Body of pancreas (tissue), 4 donors: ENCODE data around the gene SUSD5. TPM values are rescaled to one million over a fixed set of nuclear protein-coding genes. Genes with fewer than 3 reads are reported as not detected.

Source experiments
- ATAC-seq: fragments of 150-250 bp; one replicate; pipeline ENCODE4 v1.9.1; 2016
- DNase-seq, 4 donors: peaks; one replicate each; pipeline ENCODE4 v3.0.0-alpha.2; 2019
- H3K27ac ChIP-seq, 4 donors: fragments of 200-600 bp; sonication (generic); 1 replicate in 3 of 4; 2 replicates in 1 of 4; pipeline versions ENCODE4 v1.5.1 to v1.6.1; 2016 to 2019; ENCODE audit warnings: mild to moderate bottlenecking in 1 of 4, mixed read lengths in 1 of 4, moderate library complexity in 1 of 4
- H3K27me3 ChIP-seq, 2 donors: fragments of 200-600 bp; sonication (generic); one replicate each; pipeline ENCODE4 v1.6.0; 2016; ENCODE audit warnings: mild to moderate bottlenecking in 1 of 2
- H3K36me3 ChIP-seq, 2 donors: fragments of 200-600 bp; sonication (generic); replicated peaks in 1 of 2; 2 replicates each; pipeline ENCODE4 v1.5.1; 2016; ENCODE audit warnings: low read depth in 2 of 2; ENCODE audit not compliant: insufficient read depth in 1 of 2
- H3K4me1 ChIP-seq: fragments of 200-600 bp; sonication (generic); one replicate; pipeline ENCODE4 v1.6.0; 2016
- H3K4me3 ChIP-seq, 2 donors: fragments of 200-600 bp; sonication (generic); 1 replicate in 1 of 2; 2 replicates in 1 of 2; pipeline ENCODE4 v1.5.1; 2016 to 2019
- H3K9me3 ChIP-seq, 3 donors: fragments of 200-600 bp; sonication (generic); 1 replicate in 2 of 3; 2 replicates in 1 of 3; pipeline ENCODE4 v1.5.1; 2016
- POLR2A ChIP-seq, 3 donors: fragments of 450-650 bp; IDR thresholded peaks; one replicate each; pipeline ENCODE4 v1.6.1; 2016; ENCODE audit warnings: antibody characterized with exemption in 3 of 3, mild to moderate bottlenecking in 2 of 3
- WGBS, 2 donors: methylation state at CpG; one replicate each; pipeline ENCODE4 v1.1.5; 2017; 5-methylcytosine and 5-hydroxymethylcytosine counted together
- intact Hi-C: fragments of 100-400 bp; cut with DNase I; formaldehyde crosslinking; loops from one replicate; pipeline ENCODE4 v1.15.1; 2023
- total RNA-seq, 2 donors: library from RNA; depleted of rRNA; stranded (reverse); fragments of >200 nt; gene quantifications; one replicate each; pipeline ENCODE4 v1.1.0, GENCODE V29; 2016
- TF ChIP-seq, protein P1 (sequence below), 7 experiments: fragments of 450-650 bp in 4 of 7; fragments of 200-600 bp in 3 of 7; sonication (generic) in 3 of 7; IDR thresholded peaks; one replicate each; pipeline ENCODE4 v1.5.1; 2016 to 2019; ENCODE audit warnings: antibody characterized with exemption in 7 of 7

Gene SUSD5
- total RNA-seq, 2 donors from 2014 or later: 1.8 TPM; not detected in 1

GRCh38 chr3:33240261-33240660, 21.7 kb upstream of the SUSD5 start:
- intact Hi-C loops: no loop called here
- Histone ChIP-seq H3K27ac (no peak overlapping the region), H3K4me3 (no peak overlapping the region), H3K36me3 (no peaks in the 10 kb centered on the region), H3K4me1 (no peaks in the 10 kb centered on the region), H3K27me3 (no peaks in the 10 kb centered on the region), H3K9me3 (no peaks in the 10 kb centered on the region)
- ATAC-seq: no peak
- DNase-seq: no peak
- 39 to 63% methylated on average over 1 of the region's 1 CpG for WGBS, 2 donors
- TF ChIP-seq, protein P1, sequence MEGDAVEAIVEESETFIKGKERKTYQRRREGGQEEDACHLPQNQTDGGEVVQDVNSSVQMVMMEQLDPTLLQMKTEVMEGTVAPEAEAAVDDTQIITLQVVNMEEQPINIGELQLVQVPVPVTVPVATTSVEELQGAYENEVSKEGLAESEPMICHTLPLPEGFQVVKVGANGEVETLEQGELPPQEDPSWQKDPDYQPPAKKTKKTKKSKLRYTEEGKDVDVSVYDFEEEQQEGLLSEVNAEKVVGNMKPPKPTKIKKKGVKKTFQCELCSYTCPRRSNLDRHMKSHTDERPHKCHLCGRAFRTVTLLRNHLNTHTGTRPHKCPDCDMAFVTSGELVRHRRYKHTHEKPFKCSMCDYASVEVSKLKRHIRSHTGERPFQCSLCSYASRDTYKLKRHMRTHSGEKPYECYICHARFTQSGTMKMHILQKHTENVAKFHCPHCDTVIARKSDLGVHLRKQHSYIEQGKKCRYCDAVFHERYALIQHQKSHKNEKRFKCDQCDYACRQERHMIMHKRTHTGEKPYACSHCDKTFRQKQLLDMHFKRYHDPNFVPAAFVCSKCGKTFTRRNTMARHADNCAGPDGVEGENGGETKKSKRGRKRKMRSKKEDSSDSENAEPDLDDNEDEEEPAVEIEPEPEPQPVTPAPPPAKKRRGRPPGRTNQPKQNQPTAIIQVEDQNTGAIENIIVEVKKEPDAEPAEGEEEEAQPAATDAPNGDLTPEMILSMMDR (IDR thresholded peaks at IDR 0.05): no peak
- no peak for TF ChIP-seq POLR2A (IDR thresholded peaks at IDR 0.05)

DNA sequence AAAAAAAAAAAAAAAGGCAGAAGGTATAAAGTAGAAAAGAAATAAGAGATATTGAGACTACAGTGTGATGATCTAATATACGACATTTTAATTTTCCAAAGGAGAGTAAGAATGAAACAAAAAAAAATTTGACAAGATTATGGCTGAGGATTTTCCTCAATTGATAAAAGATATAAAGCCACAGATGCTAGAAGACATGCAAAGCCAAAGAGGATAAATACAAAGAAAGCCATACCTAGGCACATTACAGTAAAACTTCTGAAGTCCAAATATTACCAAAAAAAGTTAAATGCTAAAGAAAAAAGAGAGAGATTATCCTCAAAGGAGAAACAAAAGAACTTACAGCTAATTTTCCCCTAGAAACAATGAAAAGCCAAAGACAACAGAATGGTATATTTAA, 20.3 kb upstream of the SUSD5 start:
- Histone ChIP-seq H3K36me3 (no peaks in the 10 kb centered on the region), H3K4me1 (no peaks in the 10 kb centered on the region), H3K27me3 (no peaks in the 10 kb centered on the region), H3K4me3 (no peak overlapping the region), H3K27ac (no peak overlapping the region), H3K9me3 (no peaks in the 10 kb centered on the region)
- 79 to 95% methylated on average over 1 of the region's 1 CpG for WGBS, 2 donors
- TF ChIP-seq, protein P1 (IDR thresholded peaks at IDR 0.05): no peak
- TF ChIP-seq POLR2A (IDR thresholded peaks at IDR 0.05): no peak
- intact Hi-C loops: no loop called here
- DNase-seq (no peak), ATAC-seq (no peak)

DNA sequence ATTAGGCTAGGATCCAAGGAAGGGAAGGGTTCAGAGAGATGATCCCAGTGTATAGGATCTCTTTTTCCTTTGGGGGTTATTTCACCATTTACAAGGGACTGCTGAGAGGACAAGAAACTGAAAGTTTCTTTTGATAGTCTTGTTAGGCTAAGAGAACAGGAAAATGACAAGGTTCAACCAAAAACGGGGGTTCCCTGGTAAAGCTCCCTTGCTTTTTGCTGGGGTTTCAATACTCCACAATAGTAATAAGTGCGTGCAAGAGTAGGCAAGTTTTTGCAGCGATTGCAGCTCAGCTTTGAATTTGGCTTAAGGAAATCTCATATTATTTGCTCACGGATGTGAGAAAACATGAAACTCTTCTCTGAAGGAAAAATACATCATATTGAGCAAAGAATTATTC, 18.8 kb upstream of the SUSD5 start:
- no peaks in the 10 kb centered on the region for H3K4me1 ChIP-seq
- H3K27me3 ChIP-seq: no peaks in the 10 kb centered on the region
- ATAC-seq (no peak), DNase-seq (no peak)
- H3K36me3 ChIP-seq: no peaks in the 10 kb centered on the region
- H3K27ac ChIP-seq: no peak overlapping the region
- intact Hi-C loops: no loop called here
- H3K9me3 ChIP-seq: no peaks in the 10 kb centered on the region
- WGBS, 2 donors: 70 to 74% methylated on average over 4 of the region's 4 CpGs
- no peak overlapping the region for H3K4me3 ChIP-seq
- TF ChIP-seq POLR2A (IDR thresholded peaks at IDR 0.05): no peak
- TF ChIP-seq, protein P1 (IDR thresholded peaks at IDR 0.05): no peak

GRCh38 chr3:33236005-33236404, 17.4 kb upstream of the SUSD5 start:
- H3K27ac ChIP-seq: no peak overlapping the region
- intact Hi-C loops: no loop called here
- H3K4me1 ChIP-seq: no peaks in the 10 kb centered on the region
- no peak for DNase-seq
- no peaks in the 10 kb centered on the region for H3K9me3 ChIP-seq
- H3K27me3 ChIP-seq: no peaks in the 10 kb centered on the region
- no peak overlapping the region for H3K4me3 ChIP-seq
- no peak for ATAC-seq
- WGBS, 2 donors: 39 to 40% methylated on average over 2 of the region's 2 CpGs
- TF ChIP-seq, protein P1 (IDR thresholded peaks at IDR 0.05): no peak
- no peak for TF ChIP-seq POLR2A (IDR thresholded peaks at IDR 0.05)
- no peaks in the 10 kb centered on the region for H3K36me3 ChIP-seq

DNA sequence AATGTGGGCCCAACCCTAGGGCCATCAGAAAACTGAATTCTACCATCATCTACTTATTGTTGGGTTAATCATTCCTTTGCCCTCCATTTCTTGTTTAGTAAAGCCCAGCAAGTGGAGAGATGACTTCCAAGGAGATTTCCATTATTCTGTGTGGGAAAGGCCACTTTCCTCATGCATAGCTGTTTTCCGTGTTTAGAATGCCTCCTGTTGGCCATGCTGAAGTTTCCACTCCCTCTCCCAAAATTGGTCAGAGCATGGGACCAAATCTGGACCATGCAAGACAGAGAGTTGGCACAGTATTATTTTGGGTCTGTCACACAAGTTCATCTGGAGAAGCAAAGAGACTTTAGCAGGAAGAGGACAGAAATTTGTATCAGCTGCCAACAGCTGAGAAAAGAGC, 15.3 kb upstream of the SUSD5 start:
- intact Hi-C loops: no loop called here
- WGBS, 2 donors: 78 to 88% methylated on average over 1 of the region's 1 CpG
- Histone ChIP-seq H3K27ac (no peak overlapping the region), H3K9me3 (no peaks in the 10 kb centered on the region), H3K27me3 (no peaks in the 10 kb centered on the region), H3K36me3 (no peaks in the 10 kb centered on the region), H3K4me3 (no peak overlapping the region), H3K4me1 (no peaks in the 10 kb centered on the region)
- DNase-seq (no peak), ATAC-seq (no peak)
- no peak for TF ChIP-seq POLR2A (IDR thresholded peaks at IDR 0.05)
- TF ChIP-seq, protein P1 (IDR thresholded peaks at IDR 0.05): no peak
